ENCODE data around the gene CS. TPM values are rescaled to one million over a fixed set of nuclear protein-coding genes. Genes with fewer than 3 reads are reported as not detected.

The CS gene
- polyA plus RNA-seq, 1 donor from 2014 or later, result 65.7 TPM

DNA sequence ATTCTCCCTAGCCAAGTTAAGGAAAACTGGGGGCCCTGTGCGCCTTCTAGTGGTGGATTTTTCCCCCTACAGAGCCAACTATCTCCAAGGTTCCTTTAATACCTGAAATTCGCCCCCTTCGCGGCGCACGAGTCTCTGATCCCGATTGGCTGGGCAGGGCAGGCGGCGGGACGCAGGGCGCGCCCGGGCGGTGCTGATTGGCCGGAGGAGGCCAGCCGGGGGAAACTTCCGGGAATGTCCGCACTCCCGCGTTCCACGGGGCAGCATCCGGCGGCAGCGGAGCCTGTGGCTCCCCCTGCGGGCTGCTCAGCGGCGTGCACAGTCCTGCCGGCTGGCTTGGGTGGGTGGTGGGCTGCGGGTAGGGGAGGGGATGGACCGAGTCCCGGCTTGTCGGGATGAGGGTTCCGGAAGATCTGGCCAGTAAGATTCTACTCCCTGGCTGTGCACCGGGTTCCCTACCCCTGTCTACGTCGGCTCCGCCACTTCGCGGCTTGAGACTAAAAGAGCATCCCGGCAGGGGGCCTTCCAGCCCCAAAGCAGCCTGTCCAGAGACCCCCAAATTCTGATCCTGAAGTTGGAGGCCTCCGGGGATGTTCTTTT is 75.9 kb downstream of the CS start, which contains the start of gene NABP2:
Gene NABP2 (plus strand): TSS at position 241 of the 600 bp plus-strand sequence. CDS start 515 bp downstream, outside the sequence.
- Histone ChIP-seq H3K9ac (ENCODE audit: low read length) (peak within 1 kb of the TSS; percentile 75), H3K4me3 (ENCODE audit: low read length) (peak within 1 kb of the TSS; percentile 74)
- TF ChIP-seq RAD21 (conservative IDR thresholded peaks at IDR 0.05) (peak; percentile 75), TAF1 (IDR thresholded peaks at IDR 0.05; ENCODE audit: low read depth) (peak; percentile 86), EZH2 (IDR thresholded peaks at IDR 0.05; ENCODE audit: borderline replicate concordance, insufficient read depth, low read length, poor library complexity, severe bottlenecking) (no peak), EP300 (conservative IDR thresholded peaks at IDR 0.05; ENCODE audit: poor library complexity, severe bottlenecking) (peak; percentile 46), MXI1 (conservative IDR thresholded peaks at IDR 0.05; ENCODE audit: poor library complexity, severe bottlenecking) (peak; percentile 87), POLR2AphosphoS5 (IDR thresholded peaks at IDR 0.05) (peak; percentile 68), SMC3 (conservative IDR thresholded peaks at IDR 0.05; ENCODE audit: poor library complexity) (peak; percentile 89)
- TF ChIP-seq, protein P1, sequence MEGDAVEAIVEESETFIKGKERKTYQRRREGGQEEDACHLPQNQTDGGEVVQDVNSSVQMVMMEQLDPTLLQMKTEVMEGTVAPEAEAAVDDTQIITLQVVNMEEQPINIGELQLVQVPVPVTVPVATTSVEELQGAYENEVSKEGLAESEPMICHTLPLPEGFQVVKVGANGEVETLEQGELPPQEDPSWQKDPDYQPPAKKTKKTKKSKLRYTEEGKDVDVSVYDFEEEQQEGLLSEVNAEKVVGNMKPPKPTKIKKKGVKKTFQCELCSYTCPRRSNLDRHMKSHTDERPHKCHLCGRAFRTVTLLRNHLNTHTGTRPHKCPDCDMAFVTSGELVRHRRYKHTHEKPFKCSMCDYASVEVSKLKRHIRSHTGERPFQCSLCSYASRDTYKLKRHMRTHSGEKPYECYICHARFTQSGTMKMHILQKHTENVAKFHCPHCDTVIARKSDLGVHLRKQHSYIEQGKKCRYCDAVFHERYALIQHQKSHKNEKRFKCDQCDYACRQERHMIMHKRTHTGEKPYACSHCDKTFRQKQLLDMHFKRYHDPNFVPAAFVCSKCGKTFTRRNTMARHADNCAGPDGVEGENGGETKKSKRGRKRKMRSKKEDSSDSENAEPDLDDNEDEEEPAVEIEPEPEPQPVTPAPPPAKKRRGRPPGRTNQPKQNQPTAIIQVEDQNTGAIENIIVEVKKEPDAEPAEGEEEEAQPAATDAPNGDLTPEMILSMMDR (IDR thresholded peaks at IDR 0.05; ENCODE audit: poor library complexity, severe bottlenecking), result peak; percentile 99
- TF ChIP-seq, protein P2, sequence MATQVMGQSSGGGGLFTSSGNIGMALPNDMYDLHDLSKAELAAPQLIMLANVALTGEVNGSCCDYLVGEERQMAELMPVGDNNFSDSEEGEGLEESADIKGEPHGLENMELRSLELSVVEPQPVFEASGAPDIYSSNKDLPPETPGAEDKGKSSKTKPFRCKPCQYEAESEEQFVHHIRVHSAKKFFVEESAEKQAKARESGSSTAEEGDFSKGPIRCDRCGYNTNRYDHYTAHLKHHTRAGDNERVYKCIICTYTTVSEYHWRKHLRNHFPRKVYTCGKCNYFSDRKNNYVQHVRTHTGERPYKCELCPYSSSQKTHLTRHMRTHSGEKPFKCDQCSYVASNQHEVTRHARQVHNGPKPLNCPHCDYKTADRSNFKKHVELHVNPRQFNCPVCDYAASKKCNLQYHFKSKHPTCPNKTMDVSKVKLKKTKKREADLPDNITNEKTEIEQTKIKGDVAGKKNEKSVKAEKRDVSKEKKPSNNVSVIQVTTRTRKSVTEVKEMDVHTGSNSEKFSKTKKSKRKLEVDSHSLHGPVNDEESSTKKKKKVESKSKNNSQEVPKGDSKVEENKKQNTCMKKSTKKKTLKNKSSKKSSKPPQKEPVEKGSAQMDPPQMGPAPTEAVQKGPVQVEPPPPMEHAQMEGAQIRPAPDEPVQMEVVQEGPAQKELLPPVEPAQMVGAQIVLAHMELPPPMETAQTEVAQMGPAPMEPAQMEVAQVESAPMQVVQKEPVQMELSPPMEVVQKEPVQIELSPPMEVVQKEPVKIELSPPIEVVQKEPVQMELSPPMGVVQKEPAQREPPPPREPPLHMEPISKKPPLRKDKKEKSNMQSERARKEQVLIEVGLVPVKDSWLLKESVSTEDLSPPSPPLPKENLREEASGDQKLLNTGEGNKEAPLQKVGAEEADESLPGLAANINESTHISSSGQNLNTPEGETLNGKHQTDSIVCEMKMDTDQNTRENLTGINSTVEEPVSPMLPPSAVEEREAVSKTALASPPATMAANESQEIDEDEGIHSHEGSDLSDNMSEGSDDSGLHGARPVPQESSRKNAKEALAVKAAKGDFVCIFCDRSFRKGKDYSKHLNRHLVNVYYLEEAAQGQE (IDR thresholded peaks at IDR 0.05; ENCODE audit: borderline replicate concordance), result peak; percentile 96

DNA sequence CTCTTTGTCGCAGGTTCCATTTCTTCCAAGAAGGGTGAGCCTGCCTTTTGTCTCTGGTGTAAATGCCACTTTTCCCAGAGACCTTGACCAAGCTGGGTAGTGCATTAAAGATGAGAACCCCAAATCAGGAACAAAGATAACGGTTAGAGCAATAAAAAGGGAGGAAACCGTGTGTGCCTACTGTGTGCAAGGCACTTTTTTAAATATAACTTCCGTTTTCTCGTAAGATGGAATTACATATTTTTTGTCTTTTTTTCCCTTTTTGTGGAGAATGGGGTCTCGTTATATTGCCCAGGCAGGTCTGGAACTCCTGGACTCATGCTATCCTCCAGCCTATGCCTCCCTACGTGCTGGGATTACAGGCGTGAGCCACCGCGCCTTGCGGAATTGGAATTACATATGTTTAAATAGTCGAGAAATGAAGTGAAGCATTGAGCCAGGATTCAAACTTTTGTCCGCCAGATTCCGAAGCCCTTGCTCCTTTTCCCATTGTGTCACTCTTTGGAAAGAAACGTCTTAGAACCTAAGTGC is 76.5 kb downstream of the CS start:
- peak overlapping the region; percentile 28 for H3K4me2 ChIP-seq (ENCODE audit: low read length)
- no peak for TF ChIP-seq EZH2 (IDR thresholded peaks at IDR 0.05; ENCODE audit: borderline replicate concordance, insufficient read depth, low read length, poor library complexity, severe bottlenecking)
- no peak for TF ChIP-seq MXI1 (conservative IDR thresholded peaks at IDR 0.05; ENCODE audit: poor library complexity, severe bottlenecking)
- TF ChIP-seq TAF1 (IDR thresholded peaks at IDR 0.05; ENCODE audit: low read depth), result no peak
- no peak for TF ChIP-seq POLR2AphosphoS5 (IDR thresholded peaks at IDR 0.05)
- TF ChIP-seq EP300 (conservative IDR thresholded peaks at IDR 0.05; ENCODE audit: poor library complexity, severe bottlenecking), result no peak
- no peak for TF ChIP-seq RAD21 (conservative IDR thresholded peaks at IDR 0.05)
- no peak for TF ChIP-seq SMC3 (conservative IDR thresholded peaks at IDR 0.05; ENCODE audit: poor library complexity)
- TF ChIP-seq, protein P1 (IDR thresholded peaks at IDR 0.05; ENCODE audit: poor library complexity, severe bottlenecking), result no peak
- TF ChIP-seq, protein P2 (IDR thresholded peaks at IDR 0.05; ENCODE audit: borderline replicate concordance), result no peak
- no peaks in the 10 kb centered on the region for H3K9me2 ChIP-seq (ENCODE audit: insufficient read depth, low read length)
- H3K9me3 ChIP-seq (ENCODE audit: low read length), result no peaks in the 10 kb centered on the region
- H3K4me3 ChIP-seq (ENCODE audit: low read length), result peak overlapping the region; percentile 74
- H3K36me3 ChIP-seq (ENCODE audit: insufficient read depth, low read length), result no peaks in the 10 kb centered on the region
- H3K27me3 ChIP-seq (ENCODE audit: insufficient read depth, low read depth, low read length), result no peaks in the 10 kb centered on the region
- H4K20me1 ChIP-seq (ENCODE audit: insufficient read depth), result no peaks in the 10 kb centered on the region
- H3K27ac ChIP-seq (ENCODE audit: low read length), result peak overlapping the region; percentile 59
- no peak overlapping the region for H2AFZ ChIP-seq (ENCODE audit: low read depth, low read length)
- H3F3A ChIP-seq (ENCODE audit: insufficient read depth, low read length, poor library complexity, severe bottlenecking), result peaks cover 5% of the 10 kb centered on the region
- H3K79me2 ChIP-seq (replicated peaks; ENCODE audit: insufficient read depth, low read length), result peaks cover 9% of the 10 kb centered on the region
- peak overlapping the region; percentile 36 for H3K9ac ChIP-seq (ENCODE audit: low read length)

More for the DNA sequence above, 75.9 kb downstream of the CS start, which contains the start of gene NABP2:
- peak within 1 kb of the TSS; percentile 59 for H3K27ac ChIP-seq (ENCODE audit: low read length)
- no peaks in the 10 kb centered on the region for H4K20me1 ChIP-seq (ENCODE audit: insufficient read depth)
- no peaks in the 10 kb centered on the region for H3K9me3 ChIP-seq (ENCODE audit: low read length)
- no peaks in the 10 kb centered on the region for H3K9me2 ChIP-seq (ENCODE audit: insufficient read depth, low read length)
- H3K79me2 ChIP-seq (replicated peaks; ENCODE audit: insufficient read depth, low read length), result peaks cover 9% of the 10 kb centered on the region
- H3K36me3 ChIP-seq (ENCODE audit: insufficient read depth, low read length), result no peaks in the 10 kb centered on the region
- peak within 1 kb of the TSS; percentile 49 for H2AFZ ChIP-seq (ENCODE audit: low read depth, low read length)
- no peaks in the 10 kb centered on the region for H3K27me3 ChIP-seq (ENCODE audit: insufficient read depth, low read depth, low read length)
- H3K4me2 ChIP-seq (ENCODE audit: low read length), result peak within 1 kb of the TSS; percentile 71
- peaks cover 5% of the 10 kb centered on the region for H3F3A ChIP-seq (ENCODE audit: insufficient read depth, low read length, poor library complexity, severe bottlenecking)
